Liver (tissue), 9 donors: Measurements from ENCODE around the gene WLS. TPM values are rescaled to one million over a fixed set of nuclear protein-coding genes. Genes with fewer than 3 reads are reported as not detected.

Experiments
- DNase-seq: peaks from one replicate; pipeline ENCODE4 v3.0.0-alpha.2; 2017; ENCODE audit warnings: low spot score
- H3K27ac ChIP-seq, 2 donors: one replicate each; pipeline ENCODE4 v1.7.0; 2013; ENCODE audit warnings: inconsistent platforms in 2 of 2, low read length in 2 of 2, control low read depth in 1 of 2, low read depth in 1 of 2, mild to moderate bottlenecking in 1 of 2
- H3K27me3 ChIP-seq, 4 donors: one replicate each; pipeline versions ENCODE4 v1.6.1 to v1.7.0; 2013; ENCODE audit warnings: low read length in 3 of 4, inconsistent platforms in 1 of 4, mild to moderate bottlenecking in 1 of 4, moderate library complexity in 1 of 4; ENCODE audit not compliant: control insufficient read depth in 4 of 4, insufficient read depth in 4 of 4
- H3K36me3 ChIP-seq, 4 donors: one replicate each; pipeline versions ENCODE4 v1.6.1 to v1.7.0; 2013; ENCODE audit warnings: low read length in 3 of 4, mild to moderate bottlenecking in 3 of 4, low read depth in 1 of 4, moderate library complexity in 1 of 4; ENCODE audit not compliant: control insufficient read depth in 4 of 4, insufficient read depth in 3 of 4
- H3K4me1 ChIP-seq, 4 donors: one replicate each; pipeline versions ENCODE4 v1.6.1 to v1.7.0; 2013; ENCODE audit warnings: low read length in 3 of 4, mild to moderate bottlenecking in 3 of 4, moderate library complexity in 1 of 4; ENCODE audit not compliant: control insufficient read depth in 4 of 4, insufficient read depth in 4 of 4
- H3K4me3 ChIP-seq, 3 donors: one replicate each; pipeline versions ENCODE4 v1.6.1 to v1.7.0; 2013; ENCODE audit warnings: low read length in 3 of 3, control low read depth in 1 of 3, low read depth in 1 of 3, mild to moderate bottlenecking in 1 of 3
- H3K9ac ChIP-seq, 2 donors: one replicate each; pipeline ENCODE4 v1.7.0; 2013; ENCODE audit warnings: low read length in 2 of 2, mild to moderate bottlenecking in 2 of 2, moderate library complexity in 2 of 2, control low read depth in 1 of 2, low read depth in 1 of 2
- H3K9me3 ChIP-seq, 4 donors: one replicate each; pipeline versions ENCODE4 v1.6.1 to v1.7.0; 2013; ENCODE audit warnings: low read length in 3 of 4; ENCODE audit not compliant: control insufficient read depth in 4 of 4
- ATF3 ChIP-seq: IDR thresholded peaks from 2 replicates; pipeline ENCODE4 v1.6.1; 2016; ENCODE audit warnings: antibody characterized with exemption
- CTCF ChIP-seq: fragments of 150-350 bp; IDR thresholded peaks from 2 replicates; pipeline ENCODE4 v1.5.1; 2017; ENCODE audit warnings: improper control_type of control experiment, low read depth, low read length; ENCODE audit not compliant: missing input control
- EGR1 ChIP-seq, 2 donors: IDR thresholded peaks; 2 replicates each; pipeline ENCODE4 v1.6.1; 2016 to 2018; ENCODE audit warnings: antibody characterized with exemption in 2 of 2, low read depth in 2 of 2
- FOXA1 ChIP-seq: IDR thresholded peaks from 2 replicates; pipeline ENCODE4 v1.6.1; 2016; ENCODE audit warnings: antibody characterized with exemption
- FOXA2 ChIP-seq: IDR thresholded peaks from 2 replicates; pipeline ENCODE4 v1.6.1; 2016; ENCODE audit warnings: antibody characterized with exemption
- GABPA ChIP-seq, 2 donors: IDR thresholded peaks in 1 of 2; conservative IDR thresholded peaks in 1 of 2; 2 replicates each; pipeline ENCODE4 v1.6.1; 2016; ENCODE audit warnings: antibody characterized with exemption in 2 of 2, mild to moderate bottlenecking in 1 of 2, moderate library complexity in 1 of 2
- HNF4A ChIP-seq, 2 donors: conservative IDR thresholded peaks; 2 replicates each; pipeline ENCODE4 v1.6.1; 2016; ENCODE audit warnings: antibody characterized with exemption in 2 of 2, mild to moderate bottlenecking in 2 of 2
- HNF4G ChIP-seq: IDR thresholded peaks from 2 replicates; pipeline ENCODE4 v1.6.1; 2016; ENCODE audit warnings: antibody characterized with exemption
- JUND ChIP-seq, 2 donors: IDR thresholded peaks; 2 replicates each; pipeline ENCODE4 v1.6.1; 2016; ENCODE audit warnings: antibody characterized with exemption in 2 of 2
- MAX ChIP-seq: IDR thresholded peaks from 2 replicates; pipeline ENCODE4 v1.6.1; 2016; ENCODE audit warnings: antibody characterized with exemption
- NR2F2 ChIP-seq: IDR thresholded peaks from 2 replicates; pipeline ENCODE4 v1.6.1; 2016; ENCODE audit warnings: antibody characterized with exemption
- RAD21 ChIP-seq, 2 donors: IDR thresholded peaks; 2 replicates each; pipeline ENCODE4 v1.6.1; 2016; ENCODE audit warnings: antibody characterized with exemption in 2 of 2, mild to moderate bottlenecking in 2 of 2
- REST ChIP-seq: IDR thresholded peaks from 2 replicates; pipeline ENCODE4 v1.6.1; 2016; ENCODE audit warnings: antibody characterized with exemption, mild to moderate bottlenecking
- RXRA ChIP-seq, 2 donors: IDR thresholded peaks; 2 replicates each; pipeline ENCODE4 v1.6.1; 2017 to 2018; ENCODE audit warnings: antibody characterized with exemption in 2 of 2, mild to moderate bottlenecking in 1 of 2
- SP1 ChIP-seq: IDR thresholded peaks from 2 replicates; pipeline ENCODE4 v1.6.1; 2018; ENCODE audit warnings: antibody characterized with exemption, mild to moderate bottlenecking
- TAF1 ChIP-seq: conservative IDR thresholded peaks from 2 replicates; pipeline ENCODE4 v1.6.1; 2016; ENCODE audit warnings: antibody characterized with exemption, mild to moderate bottlenecking
- YY1 ChIP-seq: IDR thresholded peaks from 2 replicates; pipeline ENCODE4 v1.6.1; 2016; ENCODE audit warnings: antibody characterized with exemption, mild to moderate bottlenecking
- ZBTB33 ChIP-seq: IDR thresholded peaks from 2 replicates; pipeline ENCODE4 v1.6.1; 2016; ENCODE audit warnings: antibody characterized with exemption
- WGBS: extraction: QIAGEN DNeasy Blood & Tissue Kit; methylation state at CpG from one replicate; pipeline ENCODE4 v1.1.7; 2013; 5-methylcytosine and 5-hydroxymethylcytosine counted together
- polyA plus RNA-seq, 2 donors: library from polyadenylated mRNA; stranded (reverse) in 1 of 2; unstranded in 1 of 2; fragments of 200-250 nt in 1 of 2; fragments of >200 nt in 1 of 2; fragmentation: Nextera tagmentation in 1 of 2; extraction: Ambion mirVana in 1 of 2; gene quantifications; one replicate each; pipeline versions ENCODE4 v1.2.1 to v1.2.3, GENCODE V29; 2013 to 2015
- total RNA-seq, 2 donors: library from RNA; depleted of rRNA; stranded (reverse); fragments of >200 nt; gene quantifications; one replicate each; pipeline ENCODE4 v1.2.3, GENCODE V29; 2014
- donor health status: healthy.
- donor health status: healthy.
- donor health status: healthy.
- donor health status: healthy.
- donor health status: healthy.

Gene WLS
- total and polyA plus RNA-seq, 4 donors, result 3.2 to 12.5 (median 7.7) TPM

- no peak overlapping the region for H3K4me3 ChIP-seq
- no peaks in the 10 kb centered on the region for H3K27me3 ChIP-seq
- no peaks in the 10 kb centered on the region for H3K9me3 ChIP-seq
- H3K9ac ChIP-seq, result no peak overlapping the region
- TF ChIP-seq RAD21 (IDR thresholded peaks at IDR 0.05), result no peak
- no peak for TF ChIP-seq SP1
- TF ChIP-seq HNF4A (conservative IDR thresholded peaks at IDR 0.05), result no peak
- TF ChIP-seq FOXA2, result no peak
- no peak for TF ChIP-seq NR2F2
- no peak for TF ChIP-seq EGR1 (IDR thresholded peaks at IDR 0.05; ENCODE audit: low read depth in 2 of 2)
- no peak for TF ChIP-seq HNF4G
- no peak for TF ChIP-seq RXRA (IDR thresholded peaks at IDR 0.05)
- TF ChIP-seq TAF1, result no peak
- no peak for TF ChIP-seq FOXA1
- no peak for TF ChIP-seq JUND (IDR thresholded peaks at IDR 0.05)
- no peak for TF ChIP-seq REST
- no peak for TF ChIP-seq ZBTB33
- no peak for TF ChIP-seq YY1
- TF ChIP-seq MAX, result no peak
- TF ChIP-seq GABPA (IDR thresholded peaks at IDR 0.05 in 1 of 2, conservative IDR thresholded peaks at IDR 0.05 in 1 of 2), result no peak
- TF ChIP-seq CTCF, result no peak
- no peak for TF ChIP-seq ATF3
- H3K27ac ChIP-seq, result no peak overlapping the region
- WGBS, result 81% methylated on average over 5 of the region's 5 CpGs
- no peaks in the 10 kb centered on the region for H3K36me3 ChIP-seq
- DNase-seq, result no peak
- H3K4me1 ChIP-seq, result no peaks in the 10 kb centered on the region
Measured at GRCh38 chr1:68165665-68166064, 66.7 kb downstream of the WLS start.
